Adrenal gland (tissue), 19 donors: ENCODE measurements around the gene TRMT11. TPM values are rescaled to one million over a fixed set of nuclear protein-coding genes. Genes with fewer than 3 reads are reported as not detected.

Experiments
- DNase-seq, 7 donors: peaks; one replicate each; pipeline ENCODE4 v3.0.0-alpha.2; 2019 to 2020
- H3K27ac ChIP-seq, 5 donors: fragments of 200-600 bp; sonication (generic) in 4 of 5; 1 replicate in 3 of 5; 2 replicates in 2 of 5; pipeline versions ENCODE4 v1.5.1 to v1.8.0; 2016 to 2020; ENCODE audit warnings: mild to moderate bottlenecking in 1 of 5
- H3K27me3 ChIP-seq: fragments of 200-600 bp; 2 replicates; pipeline ENCODE4 v1.8.0; 2021
- H3K36me3 ChIP-seq, 2 donors: fragments of 200-600 bp; replicated peaks in 1 of 2; 1 replicate in 1 of 2; 2 replicates in 1 of 2; pipeline versions ENCODE4 v1.5.1 to v1.8.0; 2018 to 2022
- H3K4me1 ChIP-seq, 2 donors: fragments of 200-600 bp; replicated peaks in 1 of 2; 1 replicate in 1 of 2; 2 replicates in 1 of 2; pipeline versions ENCODE4 v1.5.1 to v1.8.0; 2018 to 2021
- H3K4me3 ChIP-seq, 4 donors: fragments of 200-600 bp; sonication (generic) in 3 of 4; one replicate each; pipeline ENCODE4 v1.5.1; 2016 to 2018
- H3K9me3 ChIP-seq, 3 donors: fragments of 200-600 bp; sonication (generic) in 1 of 3; replicated peaks in 1 of 3; 1 replicate in 2 of 3; 2 replicates in 1 of 3; pipeline versions ENCODE4 v1.5.1 to v1.8.0; 2016 to 2021
- POLR2A ChIP-seq, 2 donors: fragments of 450-650 bp; IDR thresholded peaks; one replicate each; pipeline ENCODE4 v1.6.1; 2017; ENCODE audit warnings: antibody characterized with exemption in 2 of 2, mild to moderate bottlenecking in 2 of 2, moderate library complexity in 1 of 2
- WGBS, 4 donors: extraction: QIAGEN DNeasy Blood & Tissue Kit in 2 of 4; methylation state at CpG; one replicate each; pipeline versions ENCODE4 v1.1.5 to v1.1.7; 2013 to 2017; 5-methylcytosine and 5-hydroxymethylcytosine counted together
- intact Hi-C, 2 donors: fragments of 100-400 bp; cut with DNase I; formaldehyde crosslinking; loops; one replicate each; pipeline versions ENCODE4 v1.14.1 to v1.15.0; 2022 to 2023
- long read RNA-seq, 10 donors: library from polyadenylated mRNA in 3 of 10; unstranded in 2 of 10; stranded (forward) in 1 of 10; transcript quantifications; one replicate each; pipeline ENCODE4 v2.0.0 and lab custom pipeline, GENCODE V29; 2021 to 2026
- polyA plus RNA-seq, 3 donors: library from polyadenylated mRNA; stranded (reverse); fragments of 200-250 nt in 2 of 3; fragments of 350-450 nt in 1 of 3; fragmentation: Illumina TruSeq in 1 of 3; extraction: RNeasy Lipid Tissue Mini Kit (QIAGEN cat#74804) in 1 of 3; gene quantifications; one replicate each; pipeline ENCODE4 v1.2.3, GENCODE V29; 2013 to 2014
- total RNA-seq, 9 donors: library from RNA; depleted of rRNA in 4 of 9; stranded (reverse); fragments of >200 nt in 4 of 9; fragments of 120-200 nt in 1 of 9; fragmentation: NEBNext Ultra II Directional in 1 of 9; extraction: Animal tissue kit (Norgen Biotek cat#: 25700) in 1 of 9; gene quantifications; one replicate each; pipeline versions ENCODE4 v1.1.0 to v1.2.4, GENCODE V29; 2013 to 2023
- TF ChIP-seq, protein P1 (sequence below), 6 experiments: fragments of 450-650 bp in 4 of 6; fragments of 200-600 bp in 2 of 6; sonication (generic) in 1 of 6; IDR thresholded peaks; 1 replicate in 5 of 6; 2 replicates in 1 of 6; pipeline versions ENCODE4 v1.5.1 to v1.8.0; 2016 to 2021; ENCODE audit warnings: antibody characterized with exemption in 6 of 6, mild to moderate bottlenecking in 2 of 6, moderate library complexity in 1 of 6
- donor health status: healthy with polysubstance abuse.
- donor health status: Bipolar disorder and iron deficiency.
- donor health status: DM: yes; HTN: yes; CAD: no.
- donor health status: DM: no; HTN: no; CAD: no.
- donor health status: DM: no; HTN: no; CAD: no.
- donor health status: DM: yes; HTN: yes; CAD: no.

Gene TRMT11
- total RNA-seq (10 to 100 TPM; 10.9 to 29.9 (median 18.1) TPM), polyA plus RNA-seq (10 to 100 TPM in 2 of 3 donors, 1 to 10 TPM in 1; 9.7 to 21.3 (median 12.5) TPM)
- long read RNA-seq, donor 1, transcript TRMT11-201 (13 exons, 1,565 nt), result major isoform, 7 of 7 reads
- long read RNA-seq, donor 1, partial matches to known transcripts, result 0 of 7 reads
- long read RNA-seq, donor 1, other reads (novel, unspliced or antisense), result 0 of 7 reads
- long read RNA-seq, donor 2, result 0 reads
- long read RNA-seq, donor 3, partial matches to known transcripts, result 0 of 4 reads
- long read RNA-seq, donor 3, other reads (novel, unspliced or antisense), result 0 of 4 reads
- long read RNA-seq, donor 4, transcript TRMT11-201 (13 exons, 1,565 nt), result major isoform, 13 of 19 reads
- long read RNA-seq, donor 4, partial matches to known transcripts, result 3 of 19 reads
- long read RNA-seq, donor 4, other reads (novel, unspliced or antisense), result 2 of 19 reads
- long read RNA-seq, donor 5, transcript TRMT11-201 (13 exons, 1,565 nt), result major isoform, 28 of 37 reads
- long read RNA-seq, donor 5, partial matches to known transcripts, result 2 of 37 reads
- long read RNA-seq, donor 5, other reads (novel, unspliced or antisense), result 7 of 37 reads
- long read RNA-seq, donor 6, transcript TRMT11-201 (13 exons, 1,565 nt), result major isoform, 7 of 16 reads
- long read RNA-seq, donor 6, partial matches to known transcripts, result 3 of 16 reads
- long read RNA-seq, donor 6, other reads (novel, unspliced or antisense), result 6 of 16 reads
- long read RNA-seq, donor 7, partial matches to known transcripts, result 0 of 1 reads
- long read RNA-seq, donor 7, other reads (novel, unspliced or antisense), result 0 of 1 reads
- long read RNA-seq, donor 8, transcript TRMT11-201 (13 exons, 1,565 nt), result major isoform, 7 of 7 reads
- long read RNA-seq, donor 8, partial matches to known transcripts, result 0 of 7 reads
- long read RNA-seq, donor 8, other reads (novel, unspliced or antisense), result 0 of 7 reads
- long read RNA-seq, donor 9, transcript TRMT11-201 (13 exons, 1,565 nt), result major isoform, 5 of 5 reads
- long read RNA-seq, donor 9, partial matches to known transcripts, result 0 of 5 reads
- long read RNA-seq, donor 9, other reads (novel, unspliced or antisense), result 0 of 5 reads
- long read RNA-seq, donor 10, partial matches to known transcripts, result 0 of 2 reads
- long read RNA-seq, donor 10, other reads (novel, unspliced or antisense), result 0 of 2 reads

DNA sequence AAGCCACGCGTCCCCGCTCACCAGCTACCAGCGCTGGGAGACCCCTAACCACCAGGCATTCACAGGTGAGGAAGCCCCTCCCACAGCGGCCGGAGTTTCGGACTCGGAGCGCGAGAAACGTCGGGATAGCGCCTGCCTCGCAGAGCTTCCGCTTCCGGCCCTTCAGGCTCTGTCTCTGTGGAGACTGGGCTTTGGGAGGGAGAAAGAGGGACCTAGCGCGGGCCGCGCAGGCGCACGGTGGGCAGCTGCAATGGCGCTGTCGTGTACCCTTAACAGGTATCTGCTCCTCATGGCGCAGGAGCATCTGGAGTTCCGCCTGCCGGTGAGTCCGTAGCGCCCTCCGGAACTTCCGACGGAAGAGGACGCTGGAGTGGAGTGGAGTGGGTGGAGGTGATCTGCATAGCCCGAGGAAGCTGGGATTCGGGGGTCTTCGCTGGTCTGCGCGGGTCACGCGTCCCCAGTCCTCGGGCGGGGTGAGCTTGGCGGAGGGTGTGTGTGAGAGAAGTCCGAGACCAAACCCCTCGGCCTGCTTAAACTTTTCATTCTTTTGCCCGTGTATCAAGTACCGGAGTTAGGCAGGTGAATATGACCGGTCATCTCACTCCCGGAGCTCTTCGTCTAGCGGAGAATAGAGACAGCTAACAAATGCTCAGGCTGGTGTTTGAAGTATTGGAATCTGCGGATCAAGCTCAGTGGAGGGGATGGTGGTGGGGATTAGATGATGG, at the start of gene TRMT11:
Gene TRMT11, plus strand, starts transcription at position 240 of the 725 bp plus-strand sequence. Its CDS starts 11 bp downstream, at position 251.
- intact Hi-C loops, result no loop called here
- Histone ChIP-seq H3K4me3 (peak within 1 kb of the TSS; percentile 71 to 91 (median 80)), H3K9me3 (no peaks in the 10 kb centered on the region), H3K36me3 (no peaks in the 10 kb centered on the region), H3K27ac (peak within 1 kb of the TSS in 4 of 5 donors; percentile 29 to 85 (median 78)), H3K4me1 (peaks cover 9 to 32% of the 10 kb centered on the region in 2 donors), H3K27me3 (no peaks in the 10 kb centered on the region)
- WGBS, 4 donors, result 0 to 1% (median 0%) methylated on average over 28 to 52 of the region's 52 CpGs
- TF ChIP-seq POLR2A (IDR thresholded peaks at IDR 0.05), result peak; percentile 84 to 92
- TF ChIP-seq, protein P1, sequence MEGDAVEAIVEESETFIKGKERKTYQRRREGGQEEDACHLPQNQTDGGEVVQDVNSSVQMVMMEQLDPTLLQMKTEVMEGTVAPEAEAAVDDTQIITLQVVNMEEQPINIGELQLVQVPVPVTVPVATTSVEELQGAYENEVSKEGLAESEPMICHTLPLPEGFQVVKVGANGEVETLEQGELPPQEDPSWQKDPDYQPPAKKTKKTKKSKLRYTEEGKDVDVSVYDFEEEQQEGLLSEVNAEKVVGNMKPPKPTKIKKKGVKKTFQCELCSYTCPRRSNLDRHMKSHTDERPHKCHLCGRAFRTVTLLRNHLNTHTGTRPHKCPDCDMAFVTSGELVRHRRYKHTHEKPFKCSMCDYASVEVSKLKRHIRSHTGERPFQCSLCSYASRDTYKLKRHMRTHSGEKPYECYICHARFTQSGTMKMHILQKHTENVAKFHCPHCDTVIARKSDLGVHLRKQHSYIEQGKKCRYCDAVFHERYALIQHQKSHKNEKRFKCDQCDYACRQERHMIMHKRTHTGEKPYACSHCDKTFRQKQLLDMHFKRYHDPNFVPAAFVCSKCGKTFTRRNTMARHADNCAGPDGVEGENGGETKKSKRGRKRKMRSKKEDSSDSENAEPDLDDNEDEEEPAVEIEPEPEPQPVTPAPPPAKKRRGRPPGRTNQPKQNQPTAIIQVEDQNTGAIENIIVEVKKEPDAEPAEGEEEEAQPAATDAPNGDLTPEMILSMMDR (IDR thresholded peaks at IDR 0.05), result peak in 1 of 6 experiments; percentile 17
- peak; percentile 87 to 94 (median 90) for DNase-seq

DNA sequence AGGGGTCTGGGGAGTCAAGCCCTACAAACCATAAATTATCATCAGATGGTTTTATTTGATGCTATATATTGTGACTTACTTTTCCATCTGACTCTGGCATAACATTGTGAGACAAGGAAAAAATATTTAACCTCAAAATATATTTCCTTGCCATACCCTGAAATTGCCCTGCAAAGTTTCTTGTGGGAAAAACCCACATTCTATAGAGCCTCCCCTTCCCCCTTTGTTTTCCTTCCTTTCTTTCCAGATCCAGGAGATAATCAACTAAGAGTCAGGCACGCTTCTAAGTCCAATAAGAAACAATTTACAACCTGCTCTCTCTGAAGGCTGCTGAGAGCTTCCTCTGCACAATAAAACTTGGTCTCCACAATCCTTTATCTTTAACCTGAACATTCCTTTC, 47.3 kb upstream of the TRMT11 start:
- intact Hi-C loops, result no loop called here
- no peaks in the 10 kb centered on the region for H3K9me3 ChIP-seq
- no peak for DNase-seq
- no peaks in the 10 kb centered on the region for H3K27me3 ChIP-seq
- WGBS, 4 donors, result 88 to 94% (median 92%) methylated on average over 1 of the region's 1 CpG
- no peak overlapping the region for H3K4me3 ChIP-seq
- TF ChIP-seq, protein P1 (IDR thresholded peaks at IDR 0.05), result no peak
- no peak for TF ChIP-seq POLR2A (IDR thresholded peaks at IDR 0.05)
- peaks cover 10 to 17% of the 10 kb centered on the region in 2 donors for H3K4me1 ChIP-seq
- no peak overlapping the region for H3K27ac ChIP-seq
- no peaks in the 10 kb centered on the region for H3K36me3 ChIP-seq

DNA sequence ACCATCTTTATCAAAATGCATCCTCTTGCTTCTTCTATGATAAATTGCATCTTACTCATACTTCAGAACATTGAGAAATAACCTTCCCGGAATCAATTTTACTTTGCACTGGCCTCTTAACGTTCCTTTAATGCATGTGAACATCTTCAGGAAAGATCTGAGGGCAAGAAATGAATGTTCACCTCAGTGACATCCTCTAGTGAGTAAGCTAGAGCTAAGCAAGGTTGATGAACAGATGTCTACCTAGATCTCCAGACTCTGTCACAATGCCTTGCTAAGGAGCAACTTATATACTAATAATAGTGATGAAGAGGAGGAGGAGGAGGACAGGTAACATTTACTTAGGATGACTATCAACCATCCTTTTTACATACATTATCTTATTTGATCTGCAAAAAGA, 46.5 kb upstream of the TRMT11 start:
- H3K4me3 ChIP-seq, result no peak overlapping the region
- 52 to 74% (median 67%) methylated on average over 2 of the region's 2 CpGs for WGBS, 4 donors
- H3K9me3 ChIP-seq, result no peaks in the 10 kb centered on the region
- TF ChIP-seq, protein P1 (IDR thresholded peaks at IDR 0.05), result no peak
- TF ChIP-seq POLR2A (IDR thresholded peaks at IDR 0.05), result no peak
- no peaks in the 10 kb centered on the region for H3K27me3 ChIP-seq
- DNase-seq, result no peak
- H3K4me1 ChIP-seq, result peaks cover 17 to 24% of the 10 kb centered on the region in 2 donors
- H3K27ac ChIP-seq, result no peak overlapping the region
- H3K36me3 ChIP-seq, result no peaks in the 10 kb centered on the region
- intact Hi-C loops, result no loop called here
